Stimulated activated CD4-positive, alpha-beta T cell treated with anti-CD3 and anti-CD28 coated beads, TNF-alpha, amount 100 ng/mL, for 1 hour (primary cell): ENCODE results near the gene LGALS7.
"Not testable (repeated sequence)": the region's sequence is repeated elsewhere in the genome, so short reads cannot be mapped to it uniquely, and the experiment has no call there.

Source experiments
- DNase-seq, 3 donors: peaks; one replicate each; pipeline ENCODE4 v3.0.0-alpha.2; 2020; ENCODE audit warnings: low read depth in 3 of 3, low spot score in 1 of 3

Gene LGALS7

DNA sequence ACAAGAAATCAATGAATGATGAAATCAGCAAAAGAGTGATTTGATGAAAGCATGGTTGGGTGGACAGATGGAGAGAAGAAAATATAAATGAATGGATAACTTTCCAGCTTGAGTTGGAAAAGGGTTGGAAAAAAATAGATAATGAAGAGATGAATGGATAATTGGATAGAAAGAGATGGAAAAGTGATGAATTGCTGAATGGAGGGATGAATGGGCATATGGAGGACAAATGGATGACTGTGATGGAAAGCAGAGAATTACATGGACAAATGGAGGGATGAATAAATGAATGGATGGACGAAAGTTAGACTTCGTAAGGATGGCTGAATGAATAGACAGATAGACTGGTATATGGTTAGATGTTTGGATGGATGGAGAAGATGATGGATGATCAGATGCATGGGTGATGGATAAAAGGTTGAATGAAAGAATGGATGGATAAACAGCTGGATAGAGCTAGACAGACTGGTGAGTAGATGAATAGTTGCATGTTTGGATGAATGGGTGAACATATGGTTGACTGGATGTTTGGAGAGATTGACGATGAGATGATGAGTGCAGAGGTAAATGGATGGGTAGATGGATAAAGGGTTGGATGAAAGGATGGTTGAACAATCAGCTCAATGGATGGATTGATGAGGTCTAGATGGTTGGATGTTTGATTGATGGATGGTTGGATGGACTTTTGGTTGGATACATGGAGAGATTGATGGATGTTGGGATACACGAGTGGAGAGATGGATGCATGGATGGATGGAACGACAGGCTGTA is 27.4 kb upstream of the LGALS7 start:
- DNase-seq: no peak

DNA sequence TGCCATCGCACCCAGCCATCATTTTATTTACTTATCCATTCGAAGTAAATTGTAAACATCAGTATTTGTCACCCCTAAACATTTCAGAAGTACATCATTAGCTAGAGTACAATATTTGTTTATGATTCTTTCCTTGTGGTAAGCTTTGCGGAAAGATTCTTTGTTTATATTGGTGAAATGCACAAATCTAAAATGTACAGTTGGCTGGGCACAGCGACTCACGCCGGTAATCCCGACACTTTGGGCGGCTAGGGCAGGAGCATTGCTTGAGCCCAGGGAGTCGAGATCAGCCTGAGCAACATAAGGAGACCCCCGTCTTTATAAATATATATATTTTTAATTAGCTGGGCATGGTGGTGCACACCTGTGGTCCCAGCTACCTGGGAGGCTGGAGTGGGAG is 25.8 kb upstream of the LGALS7 start:
- DNase-seq: no peak

DNA sequence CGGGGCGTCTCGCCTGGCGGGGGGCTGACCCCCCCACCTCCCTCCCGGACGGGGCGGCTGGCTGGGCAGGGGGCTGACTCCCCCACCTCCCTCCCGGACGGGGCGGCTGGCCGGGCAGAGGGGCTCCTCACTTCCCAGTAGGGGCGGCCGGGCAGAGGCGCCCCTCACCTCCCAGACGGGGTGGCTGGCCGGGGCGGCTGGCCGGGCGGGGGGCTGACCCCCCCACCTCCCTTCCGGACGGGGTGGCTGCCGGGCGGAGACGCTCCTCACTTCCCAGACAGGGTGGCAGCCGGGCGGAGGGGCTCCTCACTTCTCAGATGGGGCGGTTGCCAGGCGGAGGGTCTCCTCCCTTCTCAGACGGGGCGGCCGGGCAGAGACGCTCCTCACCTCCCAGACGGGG is 24.5 kb upstream of the LGALS7 start:
- DNase-seq: not testable (repeated sequence)

DNA sequence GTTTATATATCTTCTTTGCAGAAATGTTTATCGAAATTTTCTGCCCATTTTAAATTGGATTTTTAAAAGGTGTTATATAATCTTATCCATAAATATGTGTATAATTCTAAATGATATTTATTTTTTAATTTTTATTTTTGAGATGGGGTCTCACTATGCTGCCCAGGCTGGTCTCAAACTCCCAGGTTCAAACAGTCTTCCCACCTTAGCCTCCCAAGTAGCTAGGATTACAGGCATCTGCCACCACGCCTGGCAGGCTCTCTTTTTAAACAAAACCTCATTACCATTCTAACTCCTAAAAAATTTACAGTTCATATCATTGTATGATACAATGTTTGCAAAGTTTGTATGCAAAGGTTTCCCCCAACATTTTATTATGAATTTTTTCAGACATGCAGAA is 22.8 kb upstream of the LGALS7 start:
- DNase-seq: no peak

DNA sequence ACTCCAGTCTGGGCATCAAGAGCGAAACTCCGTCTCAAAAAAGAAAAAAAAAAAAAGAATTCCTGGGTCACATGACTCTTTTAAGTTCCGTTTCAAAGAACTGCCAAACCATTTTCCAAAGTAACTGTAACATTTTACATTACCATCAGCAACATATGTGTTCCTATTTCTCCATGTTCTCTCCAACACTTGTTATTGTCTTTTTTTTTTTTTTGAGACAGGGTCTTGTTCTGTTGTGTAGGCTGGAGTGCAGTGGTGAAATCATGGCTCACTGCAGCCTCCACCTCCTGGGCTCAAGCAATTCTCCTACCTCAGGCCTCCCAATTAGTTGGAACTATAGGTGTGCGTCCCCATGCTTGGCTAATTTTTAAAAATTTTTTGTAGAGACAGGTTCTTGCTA is 22.2 kb upstream of the LGALS7 start:
- DNase-seq: no peak

DNA sequence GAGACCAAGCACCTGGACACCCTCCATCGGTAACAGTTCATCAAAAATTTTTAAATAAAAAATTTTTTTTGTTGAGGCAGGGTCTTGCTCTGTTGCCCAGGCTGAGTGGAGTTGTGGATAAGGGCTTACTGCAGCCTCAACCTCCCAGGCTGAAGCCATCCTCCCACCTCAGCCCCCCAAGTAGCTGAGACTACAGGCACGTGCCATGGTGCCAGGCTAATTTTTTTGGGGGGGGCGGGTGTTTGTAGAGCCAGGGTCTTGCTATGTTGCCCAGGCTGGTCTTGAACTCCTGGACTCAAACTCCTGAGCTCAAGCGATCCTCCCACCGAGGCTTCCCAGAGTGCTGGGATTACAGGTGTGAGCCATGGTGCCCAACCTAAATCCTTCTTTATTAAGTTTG is 20.4 kb upstream of the LGALS7 start:
- no peak for DNase-seq

DNA sequence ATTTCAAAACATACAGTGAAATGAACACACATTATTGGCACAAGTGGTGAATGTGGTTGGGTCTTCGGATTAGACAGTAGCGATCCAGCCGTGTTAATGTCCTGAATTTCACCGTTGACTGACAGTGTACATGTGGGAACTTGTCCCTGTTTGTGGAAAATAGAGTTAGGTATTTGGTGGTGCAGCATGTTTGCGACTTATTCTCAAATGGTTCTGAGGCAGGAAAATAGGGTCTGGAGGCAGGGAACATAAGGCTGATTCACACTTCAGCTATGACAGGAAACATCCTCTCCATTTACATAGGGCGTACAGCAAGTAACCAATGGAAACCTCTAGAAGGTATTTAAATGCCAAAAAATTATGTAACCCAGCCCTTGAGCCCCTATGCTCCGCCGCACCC is 19.9 kb upstream of the LGALS7 start:
- no peak for DNase-seq

DNA sequence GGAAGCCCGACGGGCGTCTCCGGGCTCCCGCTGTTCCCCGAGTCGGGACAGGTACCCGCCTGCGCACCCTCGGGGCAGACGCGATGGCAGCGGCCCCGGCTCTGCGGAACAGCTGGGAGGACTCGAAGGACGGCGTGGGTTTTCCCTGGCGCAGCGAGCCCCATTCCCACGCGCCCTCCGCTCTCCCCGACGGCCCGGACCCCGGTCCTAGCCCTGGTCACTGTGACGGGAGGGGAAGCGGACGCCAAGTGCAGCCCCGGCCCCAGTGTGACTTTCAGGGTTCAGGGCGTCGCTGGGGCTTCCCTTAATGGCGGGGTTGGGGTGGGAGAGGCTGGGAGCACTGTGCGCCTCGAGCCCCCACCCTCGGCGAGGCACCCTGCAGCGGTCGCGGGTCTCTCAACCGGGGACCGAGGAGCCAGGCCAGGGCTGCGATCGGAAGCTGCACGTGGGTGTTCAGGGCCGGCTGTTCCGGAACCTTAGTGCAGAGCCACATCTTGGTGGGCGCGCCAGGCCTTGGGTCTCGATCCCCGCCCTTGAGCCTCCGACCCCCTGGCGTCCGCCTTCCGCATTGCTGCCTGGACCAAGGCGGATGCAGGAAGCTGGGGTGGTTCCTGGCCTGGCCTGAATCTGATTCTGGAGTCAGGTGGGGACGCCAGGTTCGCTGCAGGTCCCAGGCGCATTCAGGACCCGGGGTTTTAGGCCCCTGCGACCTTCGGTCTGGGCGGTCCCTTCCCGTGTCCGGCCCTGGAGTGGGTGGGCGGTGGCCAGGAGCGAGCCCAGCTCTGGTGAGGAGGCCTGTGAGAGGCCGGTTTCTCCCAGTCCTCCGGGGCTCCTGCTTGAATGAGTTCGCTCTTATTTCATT is 19.2 kb upstream of the LGALS7 start:
- DNase-seq: peak in 1 of 3 donors; percentile 7

DNA sequence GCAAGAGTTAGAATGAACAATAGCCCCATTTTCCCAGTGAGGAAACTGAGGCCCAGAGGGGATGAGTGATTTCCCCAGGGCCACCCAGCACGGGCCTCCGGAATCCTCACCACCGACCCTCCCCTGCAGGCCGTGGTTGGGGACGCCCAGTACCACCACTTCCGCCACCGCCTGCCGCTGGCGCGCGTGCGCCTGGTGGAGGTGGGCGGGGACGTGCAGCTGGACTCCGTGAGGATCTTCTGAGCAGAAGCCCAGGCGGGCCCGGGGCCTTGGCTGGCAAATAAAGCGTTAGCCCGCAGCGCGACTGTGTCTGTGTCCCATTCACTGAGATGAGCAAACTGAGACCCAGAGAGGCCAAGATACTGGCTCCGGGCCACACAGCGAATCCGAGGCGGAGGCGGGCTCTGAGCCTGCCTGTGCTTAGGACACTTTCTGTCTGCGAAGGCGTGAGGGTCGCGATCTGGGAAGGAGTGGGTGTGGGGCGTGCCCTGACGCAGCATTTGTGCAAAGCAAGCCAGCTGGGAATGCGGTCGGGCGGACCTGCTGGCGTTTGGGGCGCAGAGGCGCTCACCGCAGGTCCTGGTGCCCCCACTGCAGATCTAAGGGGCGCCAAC is 18.2 kb upstream of the LGALS7 start:
- DNase-seq: not testable (repeated sequence)

DNA sequence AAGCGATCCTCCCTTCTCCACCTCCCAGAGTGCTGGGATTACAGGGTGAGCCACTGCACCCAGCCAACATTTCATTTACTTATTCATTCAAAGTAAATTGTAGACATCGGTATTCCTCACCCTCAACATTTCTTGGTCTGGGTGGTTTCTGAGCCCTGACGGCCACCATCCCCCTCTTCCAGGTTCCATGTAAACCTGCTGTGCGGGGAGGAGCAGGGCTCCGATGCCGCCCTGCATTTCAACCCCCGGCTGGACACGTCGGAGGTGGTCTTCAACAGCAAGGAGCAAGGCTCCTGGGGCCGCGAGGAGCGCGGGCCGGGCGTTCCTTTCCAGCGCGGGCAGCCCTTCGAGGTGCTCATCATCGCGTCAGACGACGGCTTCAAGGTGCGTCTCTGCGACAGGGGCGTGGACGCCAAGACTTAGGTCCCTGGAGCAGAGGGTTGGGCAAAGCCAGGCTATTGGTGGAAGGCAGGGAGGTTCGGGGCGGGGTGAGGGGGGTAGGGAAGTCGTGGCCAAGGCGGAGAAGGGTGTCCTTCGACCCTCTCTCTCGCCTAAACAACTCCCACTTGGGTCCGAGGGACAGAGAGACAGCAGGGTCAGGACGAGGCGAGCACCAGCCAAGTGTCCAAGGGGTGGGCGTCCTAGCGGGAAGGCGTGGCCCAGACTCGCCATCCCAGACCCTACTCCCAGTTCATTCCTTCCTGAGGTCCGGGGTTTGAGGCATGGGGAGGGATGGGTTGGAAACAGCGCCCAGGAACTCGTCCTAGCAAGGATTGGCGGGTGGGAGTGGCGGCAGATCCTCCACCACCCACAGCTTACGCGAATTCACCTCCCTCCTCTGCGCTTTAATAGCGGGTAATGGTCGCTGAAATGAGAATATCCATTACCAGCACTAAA is 17.4 kb upstream of the LGALS7 start:
- DNase-seq: not testable (repeated sequence)

DNA sequence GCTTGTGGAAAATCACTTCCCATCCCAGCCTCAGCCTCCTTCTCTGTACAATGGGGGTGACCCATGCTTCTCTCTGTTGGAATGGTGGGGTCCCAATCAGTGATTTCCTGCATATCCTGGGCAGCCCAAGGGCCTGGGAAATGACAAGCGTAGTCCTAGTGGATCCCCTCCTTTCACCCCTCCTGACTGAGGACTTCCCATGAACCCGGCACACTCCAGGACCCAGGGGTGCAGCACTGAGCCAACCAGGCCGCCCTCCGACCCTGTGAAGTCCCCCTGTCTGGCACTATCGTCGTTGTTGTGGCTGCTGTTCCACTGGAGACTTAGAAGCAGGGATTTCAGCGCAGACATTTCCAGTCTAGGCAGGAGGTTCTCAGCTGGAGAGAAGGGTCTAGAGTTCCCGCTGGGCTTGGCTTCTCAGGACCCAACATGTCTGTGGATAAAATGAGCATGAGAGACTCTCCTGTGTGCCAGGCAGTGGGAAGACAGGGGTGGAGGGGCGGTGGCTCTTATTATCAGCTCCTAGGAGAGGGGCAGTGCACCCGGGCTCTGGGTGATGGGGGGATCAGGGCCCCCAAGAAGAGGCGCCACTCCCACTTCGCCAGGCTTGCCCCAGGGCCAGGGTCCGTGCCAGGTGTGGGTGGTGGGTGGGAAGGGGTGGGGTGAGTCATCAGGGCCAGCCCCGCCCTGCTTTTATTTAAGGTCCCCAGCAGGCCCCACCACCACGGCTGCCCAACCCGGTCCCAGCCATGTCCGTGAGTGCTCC is 15.3 kb upstream of the LGALS7 start, which contains the start of gene LGALS7B:
TSS of gene LGALS7B (plus strand) at position 723 of the 766 bp plus-strand sequence. CDS start at position 750, 27 bp downstream.
- DNase-seq: no peak

DNA sequence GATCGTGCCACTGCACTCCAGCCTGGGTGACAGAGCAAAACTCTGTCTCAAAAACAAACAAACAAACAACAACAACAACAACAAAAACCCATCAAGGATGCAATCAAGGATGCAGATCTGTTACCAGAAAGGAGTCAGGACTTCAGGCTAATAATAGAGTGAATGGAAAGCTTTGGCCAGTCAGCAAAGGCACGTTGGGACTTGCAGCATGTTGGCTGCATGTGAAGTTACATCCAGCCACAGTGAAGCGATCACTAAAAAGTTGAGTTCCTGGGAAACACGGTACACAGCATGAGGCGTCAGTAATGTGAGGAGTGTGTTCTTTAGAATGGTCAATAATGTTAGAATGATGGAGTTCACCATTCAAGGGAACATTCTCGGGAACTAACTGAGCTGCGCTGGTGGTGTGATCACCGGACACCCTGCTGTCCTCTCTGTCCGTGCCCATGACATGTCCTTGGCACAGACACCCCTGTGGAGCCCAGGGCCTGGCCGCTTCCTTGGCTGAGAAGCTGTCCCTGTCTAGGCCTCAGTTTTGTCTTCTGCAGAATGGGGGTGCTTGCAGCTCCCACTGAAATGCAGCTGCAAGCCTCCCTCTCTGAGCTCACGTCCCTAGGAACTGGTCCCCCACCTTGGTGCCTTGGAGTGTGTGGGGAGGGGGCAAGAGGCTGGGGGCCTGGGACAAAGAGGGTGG is 13.4 kb upstream of the LGALS7 start:
- DNase-seq: no peak

DNA sequence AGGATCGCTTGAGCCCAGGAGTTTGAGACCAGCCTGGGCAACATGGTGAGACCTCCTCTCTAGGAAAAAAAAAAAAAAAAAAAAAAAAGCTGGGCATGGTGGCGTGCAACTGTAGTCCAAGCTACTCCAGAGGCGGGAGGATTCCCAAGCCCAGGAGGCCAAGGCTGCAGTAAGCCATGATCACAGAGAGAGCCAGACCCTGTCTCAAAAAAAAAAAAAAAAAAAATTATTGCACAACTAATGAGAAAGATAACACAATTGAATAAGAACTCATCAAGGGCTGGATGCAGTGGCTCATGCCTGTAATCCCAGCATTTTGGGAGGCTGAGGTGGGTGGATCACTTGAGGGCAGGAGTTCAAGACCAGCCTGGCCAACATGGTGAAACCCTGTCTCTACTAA is 12.7 kb upstream of the LGALS7 start:
- not testable (repeated sequence) for DNase-seq

DNA sequence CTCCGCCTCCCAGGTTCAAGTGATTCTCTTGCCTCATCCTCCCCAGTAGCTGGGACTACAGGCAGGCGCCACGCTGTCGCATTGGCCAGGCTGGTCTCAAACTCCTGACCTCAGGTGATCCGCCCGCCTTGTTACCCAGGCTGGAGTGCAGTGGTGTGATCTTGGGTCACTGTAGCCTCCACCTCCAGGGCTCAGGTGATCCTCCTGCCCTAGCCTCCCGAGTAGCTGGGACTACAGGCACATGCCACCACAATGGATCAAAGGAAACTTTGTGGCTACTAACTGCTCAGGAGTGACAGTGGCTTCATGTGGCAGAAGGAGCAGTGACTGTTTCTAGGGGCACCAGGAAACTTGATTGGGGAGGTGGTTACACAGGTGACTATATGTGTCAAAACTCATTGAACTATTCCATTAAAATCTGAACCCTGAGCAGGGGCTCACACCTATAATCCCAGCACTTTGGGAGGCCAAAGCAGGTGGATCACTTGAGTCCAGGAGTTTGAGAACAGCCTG is 11.9 kb upstream of the LGALS7 start:
- DNase-seq: no peak

DNA sequence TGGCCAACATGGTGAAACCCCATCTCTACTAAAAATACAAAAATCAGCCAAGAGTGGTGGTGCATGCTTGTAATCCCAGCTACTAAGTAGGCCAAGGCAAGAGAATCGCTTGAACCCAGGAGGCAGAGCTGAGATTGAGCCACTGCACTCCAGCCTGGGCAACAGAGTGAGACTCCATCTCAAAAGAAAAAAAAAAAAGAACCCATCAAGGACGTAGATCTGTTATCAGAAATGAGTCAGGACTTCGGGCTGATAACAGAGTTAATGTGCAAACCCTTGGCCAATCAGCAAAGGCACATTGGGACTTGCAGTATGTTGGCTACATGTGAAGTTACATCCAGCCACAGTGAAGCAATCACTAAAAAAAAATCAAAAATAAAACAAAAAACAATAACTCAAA is 10.9 kb upstream of the LGALS7 start:
- DNase-seq: no peak

DNA sequence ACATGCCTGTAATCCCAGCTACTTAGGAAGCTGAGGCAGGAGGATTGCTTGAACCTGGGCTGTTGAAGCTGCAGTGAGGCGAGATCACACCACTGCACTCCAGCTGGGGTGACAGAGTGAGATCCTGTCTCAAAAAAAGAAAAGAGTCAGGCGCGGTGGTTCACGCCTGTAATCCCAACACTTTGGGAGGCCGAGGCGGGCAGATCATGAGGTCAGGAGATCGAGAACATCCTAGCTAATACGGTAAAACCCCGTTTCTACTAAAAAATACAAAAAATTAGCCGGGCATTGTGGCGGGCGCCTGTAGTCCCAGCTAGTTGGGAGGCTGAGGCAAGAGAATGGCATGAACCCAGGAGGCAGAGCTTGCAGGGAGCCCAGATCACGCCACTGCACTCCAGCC is 8.9 kb upstream of the LGALS7 start:
- not testable (repeated sequence) for DNase-seq

DNA sequence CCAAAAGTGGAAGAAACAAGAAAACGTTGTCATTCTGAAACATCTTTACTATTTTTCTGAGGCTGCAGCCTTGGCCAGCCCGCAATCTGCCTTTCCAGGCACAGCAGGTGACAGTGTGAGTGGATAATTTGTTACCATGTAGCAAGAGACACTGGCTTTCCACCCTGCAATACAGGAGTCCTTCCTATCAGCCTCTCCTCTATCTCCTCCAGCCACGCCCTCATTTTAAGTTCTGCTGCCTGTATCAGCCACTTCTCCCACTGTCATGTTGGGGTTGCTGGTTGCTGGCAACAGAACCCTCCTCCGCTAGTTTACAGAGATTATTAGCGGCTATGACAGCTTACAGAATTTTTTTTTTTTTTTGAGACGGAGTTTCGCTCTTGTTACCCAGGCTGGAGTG is 7.7 kb upstream of the LGALS7 start:
- no peak for DNase-seq

DNA sequence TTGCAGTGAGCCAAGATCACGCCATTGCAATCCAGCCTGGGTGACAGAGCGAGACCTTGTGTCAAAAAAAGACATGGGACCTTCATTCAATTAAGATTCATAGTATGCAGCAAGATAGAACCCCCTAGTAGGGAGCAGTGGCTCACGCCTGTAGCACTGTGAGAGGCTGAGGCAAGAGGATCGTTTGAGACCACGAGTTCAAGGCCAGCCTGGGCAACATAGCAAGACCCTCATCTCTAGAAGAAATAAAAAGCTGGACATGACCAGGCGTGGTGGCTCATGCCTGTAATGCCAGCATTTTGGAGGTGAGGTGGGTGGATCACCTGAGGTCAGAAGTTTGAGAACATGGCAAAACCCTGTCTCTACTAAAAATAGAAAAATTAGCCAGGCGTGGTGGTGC is 7.1 kb upstream of the LGALS7 start:
- no peak for DNase-seq

DNA sequence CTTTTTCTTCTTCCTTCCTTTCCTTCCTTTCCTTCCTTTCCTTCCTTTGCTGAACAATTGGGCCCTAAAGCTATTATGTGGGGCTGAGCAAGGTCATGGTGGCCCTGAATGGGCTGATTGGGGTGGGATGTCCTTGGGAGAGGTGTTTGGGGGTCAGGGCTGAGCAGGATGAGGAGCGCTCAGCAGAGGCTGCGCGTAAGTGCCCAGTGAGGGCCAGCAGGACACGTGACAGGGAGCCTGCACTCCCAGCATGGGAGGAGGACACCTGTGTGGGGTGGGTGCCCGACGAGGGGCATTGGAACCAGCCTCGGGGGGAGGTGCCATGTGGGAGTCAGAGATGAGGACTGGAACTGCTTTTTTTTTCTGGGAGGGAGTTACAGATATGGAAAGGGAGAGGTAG is 5.4 kb upstream of the LGALS7 start:
- DNase-seq: no peak
